ENCODE measurements around the gene GIMAP5.

DNA sequence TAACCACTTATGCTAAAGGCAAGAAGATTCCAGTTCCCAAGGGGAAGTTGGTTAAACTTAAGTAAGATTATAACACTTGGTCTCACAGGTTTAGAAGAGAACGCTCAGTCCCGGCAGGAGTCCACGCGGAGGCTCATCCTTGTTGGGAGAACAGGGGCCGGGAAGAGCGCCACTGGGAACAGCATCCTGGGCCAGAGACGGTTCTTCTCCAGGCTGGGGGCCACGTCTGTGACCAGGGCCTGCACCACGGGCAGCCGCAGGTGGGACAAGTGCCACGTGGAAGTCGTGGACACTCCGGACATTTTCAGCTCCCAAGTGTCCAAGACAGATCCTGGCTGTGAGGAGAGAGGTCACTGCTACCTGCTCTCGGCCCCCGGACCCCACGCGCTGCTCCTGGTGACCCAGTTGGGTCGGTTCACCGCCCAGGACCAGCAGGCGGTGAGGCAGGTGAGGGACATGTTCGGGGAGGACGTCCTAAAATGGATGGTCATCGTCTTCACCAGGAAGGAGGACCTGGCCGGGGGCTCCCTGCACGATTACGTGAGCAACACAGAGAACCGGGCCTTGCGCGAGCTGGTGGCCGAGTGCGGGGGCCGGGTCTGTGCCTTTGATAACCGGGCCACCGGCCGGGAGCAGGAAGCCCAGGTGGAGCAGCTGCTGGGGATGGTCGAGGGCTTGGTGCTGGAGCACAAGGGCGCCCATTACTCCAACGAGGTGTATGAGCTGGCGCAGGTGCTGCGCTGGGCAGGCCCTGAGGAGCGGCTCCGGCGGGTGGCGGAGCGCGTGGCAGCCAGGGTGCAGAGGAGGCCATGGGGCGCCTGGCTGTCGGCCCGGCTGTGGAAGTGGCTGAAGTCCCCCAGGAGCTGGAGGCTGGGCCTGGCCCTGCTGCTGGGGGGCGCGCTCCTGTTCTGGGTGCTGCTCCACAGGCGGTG, 17.0 kb upstream of the GIMAP5 start:
- TF ChIP-seq RAD21 (IDR thresholded peaks at IDR 0.05; ENCODE audit: insufficient read depth, low read depth, low read length) (no peak), POU2F2 (IDR thresholded peaks at IDR 0.05; ENCODE audit: borderline replicate concordance, low read depth, low read length) (no peak), CHD4 (IDR thresholded peaks at IDR 0.05) (no peak), MAX (IDR thresholded peaks at IDR 0.05; ENCODE audit: low read depth, low read length) (no peak), SMC3 (IDR thresholded peaks at IDR 0.05; ENCODE audit: borderline replicate concordance, low read length) (no peak), EP300 (IDR thresholded peaks at IDR 0.05; ENCODE audit: borderline replicate concordance in 1 of 2, control insufficient read depth in 1 of 2, low read depth in 2 of 2, low read length in 2 of 2) (no peak), MLLT1 (IDR thresholded peaks at IDR 0.05) (no peak), EZH2 (IDR thresholded peaks at IDR 0.05; ENCODE audit: borderline replicate concordance, control insufficient read depth, low read depth, low read length) (no peak), NR2C2 (IDR thresholded peaks at IDR 0.05; ENCODE audit: borderline replicate concordance, control insufficient read depth, insufficient read length, low read depth) (no peak)
- TF ChIP-seq, protein P1, sequence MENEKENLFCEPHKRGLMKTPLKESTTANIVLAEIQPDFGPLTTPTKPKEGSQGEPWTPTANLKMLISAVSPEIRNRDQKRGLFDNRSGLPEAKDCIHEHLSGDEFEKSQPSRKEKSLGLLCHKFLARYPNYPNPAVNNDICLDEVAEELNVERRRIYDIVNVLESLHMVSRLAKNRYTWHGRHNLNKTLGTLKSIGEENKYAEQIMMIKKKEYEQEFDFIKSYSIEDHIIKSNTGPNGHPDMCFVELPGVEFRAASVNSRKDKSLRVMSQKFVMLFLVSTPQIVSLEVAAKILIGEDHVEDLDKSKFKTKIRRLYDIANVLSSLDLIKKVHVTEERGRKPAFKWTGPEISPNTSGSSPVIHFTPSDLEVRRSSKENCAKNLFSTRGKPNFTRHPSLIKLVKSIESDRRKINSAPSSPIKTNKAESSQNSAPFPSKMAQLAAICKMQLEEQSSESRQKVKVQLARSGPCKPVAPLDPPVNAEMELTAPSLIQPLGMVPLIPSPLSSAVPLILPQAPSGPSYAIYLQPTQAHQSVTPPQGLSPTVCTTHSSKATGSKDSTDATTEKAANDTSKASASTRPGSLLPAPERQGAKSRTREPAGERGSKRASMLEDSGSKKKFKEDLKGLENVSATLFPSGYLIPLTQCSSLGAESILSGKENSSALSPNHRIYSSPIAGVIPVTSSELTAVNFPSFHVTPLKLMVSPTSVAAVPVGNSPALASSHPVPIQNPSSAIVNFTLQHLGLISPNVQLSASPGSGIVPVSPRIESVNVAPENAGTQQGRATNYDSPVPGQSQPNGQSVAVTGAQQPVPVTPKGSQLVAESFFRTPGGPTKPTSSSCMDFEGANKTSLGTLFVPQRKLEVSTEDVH (IDR thresholded peaks at IDR 0.05; ENCODE audit: low read depth, partially characterized antibody): no peak
- TF ChIP-seq, protein P2, sequence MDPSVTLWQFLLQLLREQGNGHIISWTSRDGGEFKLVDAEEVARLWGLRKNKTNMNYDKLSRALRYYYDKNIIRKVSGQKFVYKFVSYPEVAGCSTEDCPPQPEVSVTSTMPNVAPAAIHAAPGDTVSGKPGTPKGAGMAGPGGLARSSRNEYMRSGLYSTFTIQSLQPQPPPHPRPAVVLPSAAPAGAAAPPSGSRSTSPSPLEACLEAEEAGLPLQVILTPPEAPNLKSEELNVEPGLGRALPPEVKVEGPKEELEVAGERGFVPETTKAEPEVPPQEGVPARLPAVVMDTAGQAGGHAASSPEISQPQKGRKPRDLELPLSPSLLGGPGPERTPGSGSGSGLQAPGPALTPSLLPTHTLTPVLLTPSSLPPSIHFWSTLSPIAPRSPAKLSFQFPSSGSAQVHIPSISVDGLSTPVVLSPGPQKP (IDR thresholded peaks at IDR 0.05; ENCODE audit: low read depth, low read length): no peak
